ENCODE data around the gene CARMIL1.
A peak's percentile ranks its signal among the peaks of the same experiment; 100 is the strongest.

The CARMIL1 gene

DNA sequence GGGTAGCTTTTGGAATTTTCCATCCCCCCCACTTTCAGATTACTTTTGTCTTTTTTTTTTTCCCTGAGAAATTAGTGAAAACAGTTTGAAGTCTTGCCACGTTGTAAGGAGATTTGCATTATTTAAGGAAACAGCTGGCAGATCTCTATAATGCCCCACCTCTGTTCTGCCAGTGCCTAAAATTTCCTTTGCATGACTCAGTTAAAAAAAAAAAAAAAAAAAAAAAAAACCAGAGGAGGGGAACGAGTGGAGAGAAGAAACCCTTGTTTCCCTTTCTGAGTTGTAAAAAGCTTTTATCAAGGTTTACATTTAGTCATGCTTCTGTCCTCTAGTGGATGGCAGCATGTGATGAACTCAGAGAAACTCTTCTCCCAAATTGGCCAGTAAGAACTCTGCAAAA is 33.5 kb downstream of the CARMIL1 start:
- Histone ChIP-seq H3K36me3 (ENCODE audit: insufficient read depth, low read length) (no peaks in the 10 kb centered on the region), H4K20me1 (ENCODE audit: insufficient read depth, low read length, poor library complexity, severe bottlenecking) (no peaks in the 10 kb centered on the region), H3K4me3 (ENCODE audit: low read length, poor library complexity, severe bottlenecking) (peak overlapping the region; percentile 52), H3K9me2 (replicated peaks; ENCODE audit: low read depth, low read length) (no peaks in the 10 kb centered on the region), H3K9me3 (ENCODE audit: insufficient read depth, low read depth, low read length) (no peaks in the 10 kb centered on the region), H3K9ac (ENCODE audit: low read depth, low read length, poor library complexity, severe bottlenecking) (peak overlapping the region; percentile 44), H3F3A (ENCODE audit: low read depth) (peaks cover 9% of the 10 kb centered on the region; the same call in 1 of the 2 replicates), H3K79me2 (ENCODE audit: insufficient read depth, low read length) (peaks cover 23% of the 10 kb centered on the region), H3K27me3 (ENCODE audit: insufficient read depth, low read length, poor library complexity, severe bottlenecking) (no peaks in the 10 kb centered on the region), H3K4me2 (ENCODE audit: low read depth, low read length, poor library complexity, severe bottlenecking) (peak overlapping the region; percentile 76), H3K4me1 (ENCODE audit: insufficient read depth, low read length, poor library complexity, severe bottlenecking) (peaks cover 42% of the 10 kb centered on the region), H2AFZ (ENCODE audit: low read length) (no peak overlapping the region)
- TF ChIP-seq EZH2phosphoT487 (IDR thresholded peaks at IDR 0.05; ENCODE audit: borderline replicate concordance) (no peak), CTCF (conservative IDR thresholded peaks at IDR 0.05; ENCODE audit: low read length) (peak; percentile 25; the same call in 1 of the 2 replicates)

DNA sequence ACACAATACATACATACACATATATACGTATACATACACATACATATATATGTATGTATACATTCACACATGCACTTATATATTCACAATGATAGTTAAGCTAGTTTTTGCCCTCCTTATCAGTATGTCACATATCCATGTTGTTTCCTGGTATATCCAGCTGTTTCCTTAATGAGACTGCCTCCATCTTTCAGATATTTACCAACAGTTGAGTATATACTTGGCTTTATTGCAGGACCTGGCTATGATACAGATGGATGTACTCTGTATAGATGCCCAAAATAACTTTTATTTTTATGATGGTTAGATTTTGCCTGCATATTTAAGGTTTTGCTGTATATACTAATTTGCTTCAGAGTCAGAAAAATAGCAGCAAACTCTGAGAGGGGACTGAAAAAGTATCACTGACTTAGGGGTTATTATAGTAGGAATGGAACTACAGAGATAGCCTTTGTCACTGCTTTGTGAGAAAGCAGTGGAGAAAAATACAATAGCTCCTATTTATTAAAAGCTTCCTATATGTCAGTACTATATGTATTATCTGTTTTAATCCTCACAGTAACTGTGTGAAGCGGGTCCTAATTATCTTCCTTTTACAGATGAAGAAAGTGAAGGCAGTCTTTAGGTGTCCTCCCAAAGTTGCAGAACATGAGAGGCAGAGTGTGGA is 35.5 kb downstream of the CARMIL1 start:
- peaks cover 32% of the 10 kb centered on the region for H3K79me2 ChIP-seq (ENCODE audit: insufficient read depth, low read length)
- H3K4me3 ChIP-seq (ENCODE audit: low read length, poor library complexity, severe bottlenecking), result peak overlapping the region; percentile 23
- H3K27me3 ChIP-seq (ENCODE audit: insufficient read depth, low read length, poor library complexity, severe bottlenecking), result no peaks in the 10 kb centered on the region
- H3K9me3 ChIP-seq (ENCODE audit: insufficient read depth, low read depth, low read length), result no peaks in the 10 kb centered on the region
- H2AFZ ChIP-seq (ENCODE audit: low read length), result no peak overlapping the region
- H3K9me2 ChIP-seq (replicated peaks; ENCODE audit: low read depth, low read length), result no peaks in the 10 kb centered on the region
- no peak overlapping the region for H3K9ac ChIP-seq (ENCODE audit: low read depth, low read length, poor library complexity, severe bottlenecking)
- peaks cover 9% of the 10 kb centered on the region; the same call in 1 of the 2 replicates for H3F3A ChIP-seq (ENCODE audit: low read depth)
- no peaks in the 10 kb centered on the region for H4K20me1 ChIP-seq (ENCODE audit: insufficient read depth, low read length, poor library complexity, severe bottlenecking)
- no peak for TF ChIP-seq EZH2phosphoT487 (IDR thresholded peaks at IDR 0.05; ENCODE audit: borderline replicate concordance)
- no peak for TF ChIP-seq CTCF (conservative IDR thresholded peaks at IDR 0.05; ENCODE audit: low read length)
- no peaks in the 10 kb centered on the region for H3K36me3 ChIP-seq (ENCODE audit: insufficient read depth, low read length)
- peaks cover 42% of the 10 kb centered on the region for H3K4me1 ChIP-seq (ENCODE audit: insufficient read depth, low read length, poor library complexity, severe bottlenecking)
- H3K4me2 ChIP-seq (ENCODE audit: low read depth, low read length, poor library complexity, severe bottlenecking), result peak overlapping the region; percentile 11

- Histone ChIP-seq H3K4me3 (ENCODE audit: low read length, poor library complexity, severe bottlenecking) (no peak overlapping the region), H3K9me2 (replicated peaks; ENCODE audit: low read depth, low read length) (no peaks in the 10 kb centered on the region), H3K4me1 (ENCODE audit: insufficient read depth, low read length, poor library complexity, severe bottlenecking) (peaks cover 45% of the 10 kb centered on the region), H2AFZ (ENCODE audit: low read length) (no peak overlapping the region), H3K27me3 (ENCODE audit: insufficient read depth, low read length, poor library complexity, severe bottlenecking) (no peaks in the 10 kb centered on the region), H3F3A (ENCODE audit: low read depth) (peaks cover 9% of the 10 kb centered on the region; the same call in 1 of the 2 replicates), H3K79me2 (ENCODE audit: insufficient read depth, low read length) (peaks cover 27% of the 10 kb centered on the region), H3K9me3 (ENCODE audit: insufficient read depth, low read depth, low read length) (no peaks in the 10 kb centered on the region), H3K36me3 (ENCODE audit: insufficient read depth, low read length) (no peaks in the 10 kb centered on the region), H3K9ac (ENCODE audit: low read depth, low read length, poor library complexity, severe bottlenecking) (no peak overlapping the region), H3K4me2 (ENCODE audit: low read depth, low read length, poor library complexity, severe bottlenecking) (no peak overlapping the region), H4K20me1 (ENCODE audit: insufficient read depth, low read length, poor library complexity, severe bottlenecking) (no peaks in the 10 kb centered on the region)
- TF ChIP-seq CTCF (conservative IDR thresholded peaks at IDR 0.05; ENCODE audit: low read length), result no peak
- no peak for TF ChIP-seq EZH2phosphoT487 (IDR thresholded peaks at IDR 0.05; ENCODE audit: borderline replicate concordance)
Observed at GRCh38 chr6:25315194-25316177, 36.3 kb downstream of the CARMIL1 start.
